ENCODE data around the gene C6orf136.

The C6orf136 gene

DNA sequence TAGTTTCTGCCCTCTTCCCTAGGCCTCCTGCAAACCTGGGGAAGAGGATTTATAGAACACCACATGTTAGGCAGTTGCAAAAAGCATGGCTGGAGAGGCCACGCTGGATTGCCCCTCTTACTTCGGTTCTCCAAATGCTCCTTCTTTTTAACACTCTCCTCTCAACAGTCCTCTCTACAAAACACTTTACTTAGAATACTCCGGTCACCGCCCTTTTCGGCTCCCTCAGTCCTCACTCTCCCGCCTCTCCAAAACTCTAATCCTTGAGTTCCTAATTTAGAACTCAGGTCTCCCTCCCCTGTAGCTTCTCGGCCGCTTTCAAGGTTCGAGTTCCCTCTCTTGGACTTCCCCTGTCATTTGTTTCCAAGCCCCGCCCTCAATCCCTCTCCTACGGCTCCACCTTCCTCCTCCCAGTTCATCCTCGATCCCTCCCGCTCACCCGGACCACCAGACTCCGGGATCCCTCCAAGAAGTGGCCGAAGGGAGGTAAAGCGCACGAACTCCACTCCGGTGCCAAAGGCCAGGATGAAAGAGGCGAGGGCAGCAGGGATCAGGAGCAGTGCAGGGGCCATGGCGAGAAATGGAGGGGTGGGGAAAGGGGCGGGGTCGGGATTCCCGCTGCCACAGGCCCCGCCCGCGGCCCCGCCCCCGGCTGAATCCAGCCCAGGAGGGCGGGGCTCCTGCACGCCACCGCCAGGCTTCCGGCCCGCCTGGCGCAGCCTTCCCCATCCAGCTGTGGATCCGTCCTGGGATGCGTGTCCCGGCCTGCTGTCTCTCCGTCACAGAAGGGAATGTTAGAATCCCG is 43.7 kb downstream of the C6orf136 start, which contains the start of gene NRM:
Gene NRM (minus strand): TSS at position 582 of the 805 bp plus-strand sequence. CDS start 10 bp downstream, at position 572.
- peak; percentile 71; the same call in 1 of the 2 replicates for TF ChIP-seq TAF1 (IDR thresholded peaks at IDR 0.05; ENCODE audit: borderline replicate concordance, insufficient read depth, low read length)
- no peak for TF ChIP-seq FOXP2 (optimal IDR thresholded peaks at IDR 0.05; ENCODE audit: borderline replicate concordance, extremely low read depth, extremely low read length, insufficient read depth)
- TF ChIP-seq SIN3A (IDR thresholded peaks at IDR 0.05; ENCODE audit: borderline replicate concordance, insufficient read depth, low read length) = peak; percentile 93; the same call in 1 of the 2 replicates
- TF ChIP-seq, protein P1, sequence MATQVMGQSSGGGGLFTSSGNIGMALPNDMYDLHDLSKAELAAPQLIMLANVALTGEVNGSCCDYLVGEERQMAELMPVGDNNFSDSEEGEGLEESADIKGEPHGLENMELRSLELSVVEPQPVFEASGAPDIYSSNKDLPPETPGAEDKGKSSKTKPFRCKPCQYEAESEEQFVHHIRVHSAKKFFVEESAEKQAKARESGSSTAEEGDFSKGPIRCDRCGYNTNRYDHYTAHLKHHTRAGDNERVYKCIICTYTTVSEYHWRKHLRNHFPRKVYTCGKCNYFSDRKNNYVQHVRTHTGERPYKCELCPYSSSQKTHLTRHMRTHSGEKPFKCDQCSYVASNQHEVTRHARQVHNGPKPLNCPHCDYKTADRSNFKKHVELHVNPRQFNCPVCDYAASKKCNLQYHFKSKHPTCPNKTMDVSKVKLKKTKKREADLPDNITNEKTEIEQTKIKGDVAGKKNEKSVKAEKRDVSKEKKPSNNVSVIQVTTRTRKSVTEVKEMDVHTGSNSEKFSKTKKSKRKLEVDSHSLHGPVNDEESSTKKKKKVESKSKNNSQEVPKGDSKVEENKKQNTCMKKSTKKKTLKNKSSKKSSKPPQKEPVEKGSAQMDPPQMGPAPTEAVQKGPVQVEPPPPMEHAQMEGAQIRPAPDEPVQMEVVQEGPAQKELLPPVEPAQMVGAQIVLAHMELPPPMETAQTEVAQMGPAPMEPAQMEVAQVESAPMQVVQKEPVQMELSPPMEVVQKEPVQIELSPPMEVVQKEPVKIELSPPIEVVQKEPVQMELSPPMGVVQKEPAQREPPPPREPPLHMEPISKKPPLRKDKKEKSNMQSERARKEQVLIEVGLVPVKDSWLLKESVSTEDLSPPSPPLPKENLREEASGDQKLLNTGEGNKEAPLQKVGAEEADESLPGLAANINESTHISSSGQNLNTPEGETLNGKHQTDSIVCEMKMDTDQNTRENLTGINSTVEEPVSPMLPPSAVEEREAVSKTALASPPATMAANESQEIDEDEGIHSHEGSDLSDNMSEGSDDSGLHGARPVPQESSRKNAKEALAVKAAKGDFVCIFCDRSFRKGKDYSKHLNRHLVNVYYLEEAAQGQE (IDR thresholded peaks at IDR 0.05; ENCODE audit: insufficient read depth in 1 of 2, low read depth in 2 of 2, low read length in 2 of 2) = no peak
- TF ChIP-seq POLR2AphosphoS5 (IDR thresholded peaks at IDR 0.05; ENCODE audit: low read depth, low read length) = peak; percentile 73

DNA sequence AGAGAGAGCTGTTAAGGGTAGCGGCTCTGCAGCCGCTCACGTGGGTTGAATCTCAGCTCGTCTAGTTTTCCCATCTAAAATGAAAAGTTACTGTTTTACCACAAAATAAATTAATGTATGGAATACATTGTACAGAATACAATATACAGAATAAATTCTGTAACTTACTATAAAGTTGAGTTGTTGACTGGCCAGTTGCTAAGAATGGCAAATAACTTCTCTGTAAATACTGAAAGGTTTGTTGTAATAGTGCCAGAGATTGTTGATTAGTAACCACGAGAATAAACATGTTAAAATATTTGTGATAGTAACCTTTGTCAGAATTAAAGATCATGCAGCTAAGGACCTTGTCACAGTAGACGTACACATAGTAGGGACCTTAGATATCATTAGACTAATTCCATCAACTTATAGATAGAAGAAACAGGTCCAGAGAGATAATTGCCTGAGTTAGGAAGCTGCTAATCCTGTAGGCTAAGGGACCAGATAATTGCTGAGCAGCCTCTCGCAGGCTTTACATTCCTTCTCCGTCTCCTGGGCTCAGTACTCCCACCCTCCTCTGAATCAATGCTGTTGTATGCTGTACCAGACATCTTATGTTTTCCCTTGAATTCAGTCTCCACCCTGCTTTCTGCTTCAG is 44.4 kb downstream of the C6orf136 start:
- TF ChIP-seq POLR2AphosphoS5 (IDR thresholded peaks at IDR 0.05; ENCODE audit: low read depth, low read length) (no peak), TAF1 (IDR thresholded peaks at IDR 0.05; ENCODE audit: borderline replicate concordance, insufficient read depth, low read length) (no peak), SIN3A (IDR thresholded peaks at IDR 0.05; ENCODE audit: borderline replicate concordance, insufficient read depth, low read length) (no peak), FOXP2 (optimal IDR thresholded peaks at IDR 0.05; ENCODE audit: borderline replicate concordance, extremely low read depth, extremely low read length, insufficient read depth) (no peak)
- TF ChIP-seq, protein P1 (IDR thresholded peaks at IDR 0.05; ENCODE audit: insufficient read depth in 1 of 2, low read depth in 2 of 2, low read length in 2 of 2) = no peak

DNA sequence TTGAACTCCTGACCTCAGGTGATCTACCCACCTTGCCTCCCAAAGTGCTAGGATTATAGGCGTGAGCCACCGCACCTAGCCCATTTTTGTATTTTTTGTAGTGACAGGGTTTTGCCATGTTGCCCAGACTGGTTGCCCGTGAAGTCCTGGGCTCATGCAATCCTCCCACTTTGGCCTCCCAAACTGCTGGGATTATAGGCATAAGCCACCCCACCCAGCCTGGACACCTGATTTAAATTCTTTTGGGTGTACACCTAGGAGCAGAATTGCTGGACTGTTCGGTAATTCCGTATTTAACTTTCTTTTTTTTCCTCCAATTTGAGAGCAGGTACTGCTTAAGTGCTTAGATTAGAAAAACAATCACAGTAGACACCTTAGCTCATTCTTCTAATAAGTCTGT is 49.5 kb downstream of the C6orf136 start:
- TF ChIP-seq, protein P1 (IDR thresholded peaks at IDR 0.05; ENCODE audit: insufficient read depth in 1 of 2, low read depth in 2 of 2, low read length in 2 of 2) = no peak
- TF ChIP-seq SIN3A (IDR thresholded peaks at IDR 0.05; ENCODE audit: borderline replicate concordance, insufficient read depth, low read length) (no peak), TAF1 (IDR thresholded peaks at IDR 0.05; ENCODE audit: borderline replicate concordance, insufficient read depth, low read length) (no peak), POLR2AphosphoS5 (IDR thresholded peaks at IDR 0.05; ENCODE audit: low read depth, low read length) (no peak), FOXP2 (optimal IDR thresholded peaks at IDR 0.05; ENCODE audit: borderline replicate concordance, extremely low read depth, extremely low read length, insufficient read depth) (no peak)

DNA sequence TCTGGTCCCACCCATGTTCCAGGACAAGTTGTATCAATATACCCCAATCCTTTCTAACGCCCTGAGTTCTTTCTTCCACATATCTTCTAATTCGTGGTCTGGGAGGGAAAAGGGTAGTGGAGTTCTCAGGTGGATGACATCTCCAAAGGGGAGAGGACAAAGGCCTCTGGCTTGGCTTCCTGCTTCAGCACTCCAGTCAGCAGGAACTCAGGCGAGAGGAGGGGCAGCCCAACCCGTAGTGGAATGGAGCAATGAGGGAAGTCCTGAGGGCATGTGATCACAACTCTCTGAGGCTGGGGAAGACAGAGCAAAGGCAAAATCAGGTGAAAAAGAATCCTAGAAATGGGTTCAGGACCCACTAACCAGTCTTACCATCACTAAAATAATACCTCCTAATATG is 53.4 kb downstream of the C6orf136 start:
- TF ChIP-seq SIN3A (IDR thresholded peaks at IDR 0.05; ENCODE audit: borderline replicate concordance, insufficient read depth, low read length) (no peak), TAF1 (IDR thresholded peaks at IDR 0.05; ENCODE audit: borderline replicate concordance, insufficient read depth, low read length) (no peak), FOXP2 (optimal IDR thresholded peaks at IDR 0.05; ENCODE audit: borderline replicate concordance, extremely low read depth, extremely low read length, insufficient read depth) (no peak), POLR2AphosphoS5 (IDR thresholded peaks at IDR 0.05; ENCODE audit: low read depth, low read length) (no peak)
- TF ChIP-seq, protein P1 (IDR thresholded peaks at IDR 0.05; ENCODE audit: insufficient read depth in 1 of 2, low read depth in 2 of 2, low read length in 2 of 2) = no peak

Measured in PFSK-1 (cell line).